GM21737 (cell line): ENCODE data around the gene PLD1.
"Not testable (repeated sequence)": the region's sequence is repeated elsewhere in the genome, so short reads cannot be mapped to it uniquely, and the experiment has no call there.

Experiments used
- ATAC-seq: cut with Tn5 transposase; IDR thresholded peaks from one replicate; pipeline ENCODE4 v1.9.1; 2021; ENCODE audit warnings: mild to moderate bottlenecking, moderate library complexity; ENCODE audit not compliant: unreplicated experiment

PLD1 gene

DNA sequence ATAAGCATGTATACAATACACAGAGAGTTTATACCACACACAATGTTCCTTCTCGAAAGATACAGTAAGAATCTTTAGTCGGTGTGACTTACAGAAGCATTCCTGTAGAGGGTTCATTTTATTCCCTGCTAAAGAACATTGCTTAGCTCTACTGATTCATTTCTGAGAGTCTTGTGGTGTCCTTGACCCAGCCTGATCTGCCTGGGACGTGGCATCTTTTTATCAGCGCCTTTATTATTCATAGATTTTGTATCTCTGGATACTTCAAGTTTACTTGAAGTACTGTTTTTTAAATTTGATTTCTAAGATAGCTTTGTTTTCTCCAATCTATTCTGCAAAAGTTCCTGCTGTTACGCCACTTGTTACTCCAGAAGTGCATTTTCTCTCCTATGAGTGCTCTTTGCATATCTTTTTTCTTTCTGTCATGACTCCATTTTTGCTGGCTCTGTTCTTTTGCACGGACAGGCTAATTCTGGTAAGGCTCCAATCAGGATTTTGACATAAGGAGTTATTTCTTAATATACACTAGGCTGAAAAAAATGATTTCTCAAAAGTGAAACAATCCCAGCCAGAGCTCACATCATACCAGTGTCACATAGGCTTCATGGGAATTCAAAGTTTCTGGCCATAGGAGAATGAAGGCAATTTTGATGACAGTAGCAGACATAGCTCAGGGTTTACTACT lies 235.6 kb downstream of the PLD1 start:
- ATAC-seq, result no peak

DNA sequence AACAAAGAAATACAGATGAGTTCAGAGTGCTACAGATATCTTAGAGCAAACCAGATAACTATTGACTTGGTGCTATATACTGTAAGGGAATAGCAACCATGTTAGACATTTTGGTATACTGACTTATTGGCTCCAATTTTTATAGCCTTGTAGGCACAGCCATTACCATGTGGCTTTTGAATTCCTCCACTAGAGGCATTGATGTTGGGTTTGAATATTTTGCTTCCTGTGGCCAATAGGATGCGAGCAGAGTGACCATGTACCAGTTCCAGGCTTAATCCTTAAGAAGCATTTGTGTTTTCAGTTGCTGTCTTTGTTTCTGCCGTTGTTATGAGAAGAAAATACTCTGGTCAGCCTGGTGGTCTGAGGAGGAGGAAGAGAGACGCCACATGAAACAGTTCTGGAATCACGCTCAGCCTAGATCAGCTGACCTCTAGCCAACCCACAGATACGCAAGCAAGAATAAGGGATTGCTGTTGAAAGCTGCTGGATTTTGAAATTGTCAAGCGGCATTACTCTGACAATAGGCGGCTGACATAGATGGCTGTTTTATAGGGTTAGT lies 240.6 kb downstream of the PLD1 start:
- no peak for ATAC-seq

DNA sequence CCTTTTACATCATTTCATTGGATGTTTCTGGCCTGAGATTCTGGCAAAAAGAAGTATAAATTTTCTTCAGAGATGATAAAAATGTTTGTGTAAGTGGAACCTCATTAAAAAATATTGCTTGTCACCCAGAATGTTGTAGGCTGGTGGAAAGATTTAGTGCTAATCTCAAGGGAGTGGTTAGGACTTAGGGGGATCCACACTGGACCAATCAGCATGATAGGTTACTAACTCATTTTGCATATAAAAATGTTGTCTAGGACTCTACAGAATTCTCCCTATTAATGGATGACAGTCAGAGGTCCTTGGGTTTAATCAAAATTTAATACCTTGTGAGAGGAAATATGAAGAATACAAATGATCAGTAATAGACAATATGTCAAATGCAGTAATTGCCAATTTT lies 241.5 kb downstream of the PLD1 start:
- ATAC-seq, result no peak

DNA sequence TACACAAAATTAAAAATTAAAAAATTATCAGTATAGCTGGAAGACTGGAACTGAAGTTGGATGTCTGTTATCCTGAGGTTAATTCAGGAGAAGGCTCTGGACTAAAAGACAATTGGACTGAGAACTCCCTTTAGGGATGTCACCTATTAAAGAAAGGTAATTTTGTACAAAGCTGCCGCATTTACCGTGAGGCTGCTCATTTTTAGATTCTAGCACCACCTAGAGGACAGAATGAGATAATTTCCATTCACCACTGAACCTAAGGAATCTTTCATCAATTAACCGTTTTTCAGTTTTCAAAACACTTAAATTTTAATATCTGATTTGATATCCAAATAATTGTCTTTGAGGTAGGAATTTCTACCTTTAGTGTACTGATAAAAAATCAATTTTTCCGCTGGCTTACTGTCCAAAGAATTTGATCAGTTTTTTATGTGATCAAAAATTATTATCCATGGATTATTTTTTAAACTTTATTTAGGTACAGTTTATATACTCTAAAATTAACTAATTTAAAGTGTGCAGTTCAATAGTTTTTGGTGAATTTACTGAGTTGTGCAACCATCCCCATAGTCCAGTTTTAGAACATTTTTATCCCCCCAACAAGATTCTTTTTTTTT lies 243.4 kb downstream of the PLD1 start:
- peak; percentile 57 for ATAC-seq

DNA sequence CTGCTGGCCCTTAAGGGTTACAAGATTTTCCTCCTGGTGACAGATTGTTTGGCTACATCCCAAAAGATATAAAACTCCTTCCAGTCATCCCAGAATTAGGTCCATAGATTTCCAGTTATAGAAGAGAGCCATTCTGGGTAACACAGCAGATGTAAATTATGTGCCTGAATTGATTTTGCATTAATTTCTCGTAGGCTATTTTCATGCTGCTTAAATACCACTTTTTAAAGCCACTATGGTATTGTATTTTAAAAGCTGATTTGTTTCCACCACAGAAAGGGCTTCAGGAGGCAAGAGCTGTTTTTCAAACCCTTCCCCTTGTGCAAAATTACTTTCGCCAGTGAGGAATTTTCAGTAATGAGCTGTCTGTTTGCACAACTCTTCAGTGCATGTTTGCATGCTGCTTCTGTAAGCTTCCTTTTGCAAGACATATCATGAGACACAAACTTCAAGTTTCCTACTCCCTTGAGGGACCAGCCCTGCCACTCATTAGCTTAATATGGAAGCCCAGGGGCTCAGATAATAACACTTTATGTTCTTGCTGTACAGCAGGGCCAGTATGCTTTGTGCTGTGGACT lies 244.7 kb downstream of the PLD1 start:
- ATAC-seq, result no peak

DNA sequence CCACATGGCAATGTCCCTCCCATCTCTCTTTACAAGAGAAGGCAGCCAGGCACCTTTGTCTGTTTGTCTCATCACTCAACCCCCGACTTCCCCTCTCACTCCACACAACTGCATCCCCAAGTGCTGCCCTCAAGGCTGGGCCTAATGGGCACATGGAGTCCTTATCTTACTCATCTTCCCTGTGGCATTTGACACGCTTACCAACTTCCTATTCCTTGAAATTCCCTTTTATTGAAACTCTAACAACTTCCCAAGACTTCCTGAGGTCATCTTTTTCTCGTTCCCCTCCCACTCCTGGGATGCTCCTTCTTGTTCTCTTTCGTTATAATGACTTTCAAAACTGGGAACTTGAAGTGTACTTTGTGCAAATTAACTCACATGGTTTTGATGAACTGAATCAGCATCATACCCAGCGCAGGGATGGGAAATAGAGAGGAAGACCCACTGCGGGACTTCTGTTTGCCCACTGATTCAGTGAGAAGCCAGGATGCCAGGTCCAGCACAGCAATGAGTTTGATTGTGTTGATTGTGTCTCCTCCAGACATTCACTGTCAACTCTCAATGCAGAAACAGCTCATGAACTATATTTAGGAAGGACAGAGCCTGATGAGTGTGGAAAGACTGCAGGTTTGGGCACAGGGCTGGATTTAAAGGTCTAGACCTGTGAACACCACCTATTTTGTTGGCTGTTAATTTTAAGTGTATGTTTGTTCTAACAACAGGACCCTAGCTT lies 245.4 kb downstream of the PLD1 start:
- ATAC-seq, result no peak

DNA sequence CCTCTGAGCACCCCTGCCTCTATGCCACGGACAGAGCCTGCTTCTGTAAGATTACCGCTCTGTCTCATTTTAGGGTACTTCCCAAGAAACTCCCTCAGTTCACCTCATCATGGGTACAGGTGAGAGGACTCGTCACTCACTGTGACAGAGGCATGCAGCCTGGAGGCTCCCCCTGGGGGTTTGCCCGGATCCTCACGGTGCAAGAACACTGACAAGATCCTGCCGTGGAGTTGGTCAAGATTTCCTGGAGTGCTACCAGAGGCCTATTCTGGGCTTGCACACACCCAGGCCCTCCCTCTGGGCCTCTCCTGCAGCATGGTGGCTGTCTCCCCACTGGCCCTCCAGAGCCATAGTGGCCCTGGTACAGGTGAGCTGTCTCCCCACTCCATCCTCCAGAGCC lies 247.0 kb downstream of the PLD1 start:
- no peak for ATAC-seq

GRCh38 chr3:171562459-171562858 lies 247.8 kb downstream of the PLD1 start:
- ATAC-seq, result not testable (repeated sequence)

DNA sequence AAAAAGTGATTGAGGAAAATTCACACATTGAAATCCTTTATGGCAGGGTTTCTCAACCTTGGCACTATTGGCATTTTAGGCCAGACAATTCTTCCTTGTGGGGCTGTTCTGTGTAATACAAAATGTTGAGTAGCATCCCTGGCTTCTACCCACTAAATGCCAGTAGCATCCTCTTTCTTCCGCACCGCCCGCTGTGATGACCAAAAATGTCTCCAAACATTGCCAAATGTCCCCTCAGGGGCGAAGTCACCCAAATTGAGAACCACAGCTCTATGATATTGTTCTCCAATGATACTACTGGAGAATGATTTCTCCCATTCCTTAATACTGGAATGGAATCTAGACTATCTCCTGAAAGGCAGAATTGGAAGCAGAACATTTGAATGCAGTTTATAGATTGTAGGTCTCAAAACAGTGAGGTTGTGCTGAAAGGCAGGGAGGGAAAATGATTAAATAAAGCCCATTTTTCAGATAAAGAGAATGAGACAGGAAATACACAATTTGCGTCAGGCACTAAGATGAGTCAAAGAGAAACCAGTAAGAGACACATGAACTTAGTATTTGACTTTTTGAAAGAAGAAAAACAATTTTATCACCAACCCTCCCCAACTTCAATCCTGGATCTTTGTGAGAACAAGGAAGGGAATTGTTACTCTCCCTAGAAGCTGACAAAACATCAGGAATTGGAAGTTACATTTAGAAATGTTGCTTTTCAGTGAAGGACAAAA lies 248.5 kb downstream of the PLD1 start:
- ATAC-seq, result no peak

DNA sequence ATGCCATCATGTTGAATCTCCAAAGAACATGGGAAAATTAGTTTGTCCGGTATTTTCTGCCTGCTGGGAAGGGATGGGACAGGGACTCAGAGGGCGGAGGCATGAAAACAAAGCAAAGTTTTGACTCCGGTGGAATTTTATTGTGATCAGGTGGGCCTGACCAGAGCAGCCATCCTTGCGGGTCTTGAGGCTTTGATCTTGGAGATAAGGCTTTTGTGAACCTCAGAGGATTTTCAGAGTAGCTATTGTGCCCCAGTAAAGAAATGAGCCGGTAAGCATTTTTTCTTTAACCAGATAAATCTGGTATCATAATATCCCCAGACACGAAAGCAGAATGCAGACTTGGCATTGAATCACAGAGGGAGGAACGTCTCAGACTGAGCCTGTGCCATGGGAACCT lies 250.7 kb downstream of the PLD1 start:
- ATAC-seq, result no peak

GRCh38 chr3:171558188-171558696 lies 252.0 kb downstream of the PLD1 start:
- no peak for ATAC-seq

DNA sequence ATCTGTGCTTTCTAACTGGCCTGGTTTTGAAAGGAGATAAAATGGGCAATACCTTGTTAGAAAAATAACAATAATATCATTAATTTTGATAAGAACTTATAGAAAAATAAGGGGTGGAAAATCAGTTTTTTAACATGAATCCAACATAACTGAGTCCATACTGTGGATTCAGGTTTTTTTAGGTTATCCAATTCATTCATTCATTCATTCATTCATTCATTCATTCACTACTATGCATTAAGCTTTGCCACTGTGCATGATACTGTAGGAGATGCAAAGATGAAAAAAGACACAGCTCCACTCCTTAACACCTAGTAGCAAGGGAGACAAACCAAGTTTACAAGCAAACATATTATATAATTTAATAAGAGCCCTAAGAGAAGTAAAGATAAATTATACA lies 253.1 kb downstream of the PLD1 start:
- no peak for ATAC-seq

DNA sequence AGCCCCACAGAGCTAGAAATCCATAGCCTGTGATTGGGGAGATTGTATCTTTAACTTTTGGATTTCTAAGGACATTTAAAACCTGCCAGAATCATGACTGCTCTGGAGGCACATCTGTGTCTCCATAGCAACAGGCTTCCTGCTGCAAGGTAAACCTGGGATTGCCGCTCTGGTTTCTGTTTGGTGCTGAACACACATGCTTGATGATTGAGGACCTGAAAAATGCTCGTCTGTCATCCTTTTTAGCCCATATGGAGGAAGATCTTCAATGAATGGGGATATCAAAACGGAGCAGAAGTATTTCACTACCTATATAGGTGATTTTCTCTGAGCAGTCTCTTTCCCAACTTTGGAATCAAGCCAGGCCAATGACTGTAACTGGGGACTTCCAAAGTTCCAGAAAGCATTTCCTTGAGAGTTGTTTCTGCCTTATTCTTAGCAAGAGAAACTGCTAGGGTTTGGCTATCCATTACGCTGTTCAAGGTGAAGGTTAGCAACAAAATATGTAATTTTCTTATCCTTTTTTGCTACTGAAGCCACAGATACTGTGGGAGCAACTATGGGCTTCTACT lies 253.6 kb downstream of the PLD1 start:
- ATAC-seq, result no peak

- no peak for ATAC-seq
These were observed 254.1 kb downstream of the PLD1 start for GRCh38 chr3:171556148-171556547.

DNA sequence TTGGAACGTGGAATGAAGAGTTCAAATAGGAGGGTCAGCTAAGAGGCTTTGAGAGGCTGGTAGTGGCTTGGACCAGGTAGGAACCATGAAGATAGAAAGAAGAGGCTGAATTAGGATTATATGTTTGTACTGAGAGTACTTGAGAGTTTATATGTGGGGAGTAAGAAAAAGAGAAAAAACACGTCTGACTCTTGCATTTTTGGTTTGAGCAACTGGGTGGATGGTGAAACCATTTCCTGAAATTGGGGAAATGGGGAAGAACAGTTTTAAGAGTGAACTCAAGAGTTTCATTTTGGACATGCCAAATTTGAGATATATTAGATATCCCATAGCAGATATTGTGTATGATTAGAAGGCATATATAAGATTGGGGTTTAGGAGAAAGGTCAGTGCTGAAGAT lies 257.2 kb downstream of the PLD1 start:
- ATAC-seq, result no peak

- no peak for ATAC-seq
These were observed 257.8 kb downstream of the PLD1 start for GRCh38 chr3:171552531-171552930.

DNA sequence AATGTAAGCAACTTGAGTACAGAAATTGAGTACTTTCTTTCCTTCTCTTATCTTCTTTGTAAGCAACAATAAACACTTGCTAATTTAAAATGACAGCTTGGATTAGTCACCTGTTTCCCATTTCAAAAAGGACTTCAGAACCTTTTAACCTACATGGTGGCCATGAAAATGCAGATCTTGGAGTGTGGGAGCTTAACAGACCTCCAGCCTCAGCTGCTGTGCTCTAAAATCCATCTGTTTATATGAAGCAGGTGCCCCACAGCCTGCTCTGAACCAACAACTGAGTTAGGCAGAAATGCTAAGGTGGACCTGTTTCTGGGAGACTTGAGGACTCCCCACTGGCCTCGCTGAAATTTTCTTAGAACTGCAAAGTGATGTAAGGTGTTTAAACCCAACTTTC lies 259.0 kb downstream of the PLD1 start:
- ATAC-seq, result no peak
